Activated CD8-positive, alpha-beta memory T cell treated with anti-CD3 and anti-CD28 coated beads, Interleukin-2, amount 10 ng/mL, durations not matched to agents 7 days and 5 days (primary cell): ENCODE data around the gene KMT2D. TPM values are rescaled to one million over a fixed set of nuclear protein-coding genes. Genes with fewer than 3 reads are reported as not detected.

Experiments used
- ATAC-seq: fragments of 150-1000 bp; cut with Tn5 transposase; one replicate; pipeline ENCODE4 v1.10.0; 2021; ENCODE audit warnings: moderate library complexity
- CTCF ChIA-PET: fragments of 350-600 bp; sonication (Branson Sonifier 250); formaldehyde crosslinking; loops from one replicate; lab custom pipeline; 2021; ENCODE audit warnings: antibody characterized with exemption; lab: Charles Lee
- DNase-seq: peaks from one replicate; pipeline ENCODE4 v3.0.0-alpha.2; 2020
- H3K27ac Mint-ChIP-seq: one replicate; pipeline ENCODE4 v1.8.0; 2021; ENCODE audit warnings: mild to moderate bottlenecking, mixed read lengths
- H3K27me3 Mint-ChIP-seq: one replicate; pipeline ENCODE4 v1.8.0; 2021; ENCODE audit warnings: mixed read lengths
- H3K36me3 Mint-ChIP-seq: one replicate; pipeline ENCODE4 v1.8.0; 2021; ENCODE audit warnings: mild to moderate bottlenecking, mixed read lengths
- H3K4me1 Mint-ChIP-seq: one replicate; pipeline ENCODE4 v1.8.0; 2021; ENCODE audit warnings: mixed read lengths
- H3K4me3 Mint-ChIP-seq: one replicate; pipeline ENCODE4 v1.8.0; 2021; ENCODE audit warnings: mild to moderate bottlenecking, moderate library complexity, mixed read lengths
- H3K9me3 Mint-ChIP-seq: one replicate; pipeline ENCODE4 v1.8.0; 2022; ENCODE audit warnings: low read depth, mixed read lengths
- total RNA-seq, 2 experiments: library from RNA; stranded (reverse); gene quantifications; one replicate each; pipeline ENCODE4 v1.2.3, GENCODE V29; 2021

Gene KMT2D
- total RNA-seq, 2 experiments from 2014 or later, result 107 to 132 TPM

GRCh38 chr12:49013428-49013827 lies 47.2 kb downstream of the KMT2D start:
- Mint-ChIP-seq H3K27ac (no peak overlapping the region), H3K36me3 (peaks cover 21% of the 10 kb centered on the region), H3K4me3 (no peak overlapping the region), H3K9me3 (no peaks in the 10 kb centered on the region), H3K27me3 (no peaks in the 10 kb centered on the region), H3K4me1 (peaks cover 20% of the 10 kb centered on the region)
- ATAC-seq (no peak), DNase-seq (no peak)
- CTCF ChIA-PET, result interaction anchor here (1.5 to 2.4 kb wide), 5 partner anchors 14 to 160 kb away, joined by 3 to 9 read pairs (median 5); partner anchors contain the start of genes DDN and TUBA1B

GRCh38 chr12:49012739-49013138 lies 47.9 kb downstream of the KMT2D start:
- Mint-ChIP-seq H3K4me3 (no peak overlapping the region), H3K4me1 (peaks cover 18% of the 10 kb centered on the region), H3K27me3 (no peaks in the 10 kb centered on the region), H3K9me3 (no peaks in the 10 kb centered on the region), H3K27ac (no peak overlapping the region), H3K36me3 (peaks cover 23% of the 10 kb centered on the region)
- ATAC-seq (no peak), DNase-seq (no peak)
- CTCF ChIA-PET, result interaction anchor here (0.7 to 1.6 kb wide), 3 partner anchors 16 to 75 kb away, joined by 3 to 5 read pairs (median 4); no protein-coding TSS in a partner anchor

Other genes with a start within 250 kb of the KMT2D start
- 10 to 100 TPM; 11.0 to 12.8 TPM for gene CACNB3, start 242.3 kb downstream of the KMT2D start, total RNA-seq
- 100 to 1,000 TPM; 146 to 157 TPM for gene DDX23, start 208.6 kb downstream of the KMT2D start, total RNA-seq
- gene RND1, start 194.9 kb downstream of the KMT2D start, total RNA-seq, result 1 to 10 TPM; 2.7 to 4.2 TPM
- 10 to 100 TPM; 78.5 to 88.8 TPM for gene FKBP11, start 135.3 kb downstream of the KMT2D start, total RNA-seq
- 100 to 1,000 TPM in 1 of 2 experiments, 10 to 100 TPM in 1; 89.4 to 118 TPM for gene ARF3, start 103.3 kb downstream of the KMT2D start, total RNA-seq
- gene WNT10B, start 89.1 kb downstream of the KMT2D start, total RNA-seq, result 1 to 10 TPM; 2.0 to 4.4 TPM
- 1 to 10 TPM in 1 of 2 experiments, under 1 TPM in 1; 0.87 to 1.2 TPM for gene WNT1, start 82.5 kb downstream of the KMT2D start, total RNA-seq
- gene DDN, start 61.4 kb downstream of the KMT2D start, total RNA-seq, result under 1 TPM; 0.38 to 0.66 TPM
- 10 to 100 TPM; 58.9 to 66.0 TPM for gene PRKAG1, start 42.0 kb downstream of the KMT2D start, total RNA-seq
- gene RHEBL1, start 9.2 kb upstream of the KMT2D start, total RNA-seq, result 10 to 100 TPM; 14.9 to 15.1 TPM
- gene DHH, start 34.0 kb upstream of the KMT2D start, total RNA-seq, result under 1 TPM in 1 of 2 experiments, not detected in 1; 0.15 TPM
- 10 to 100 TPM; 46.9 to 53.4 TPM for gene LMBR1L, start 50.1 kb upstream of the KMT2D start, total RNA-seq
- gene TUBA1B, start 70.6 kb upstream of the KMT2D start, total RNA-seq, result 1,000 to 10,000 TPM; 1,970 to 2,009 TPM
- gene TUBA1A, start 128.3 kb upstream of the KMT2D start, total RNA-seq, result 10 to 100 TPM; 91.0 to 96.5 TPM
- 100 to 1,000 TPM; 264 to 266 TPM for gene TUBA1C, start 204.3 kb upstream of the KMT2D start, total RNA-seq
- gene PRPH, start 234.4 kb upstream of the KMT2D start, total RNA-seq, result under 1 TPM; 0.26 to 0.35 TPM